ENCODE data around the gene OTOP1.
A peak's percentile ranks its signal among the peaks of the same experiment; 100 is the strongest.
"Not testable (repeated sequence)": the region's sequence is repeated elsewhere in the genome, so short reads cannot be mapped to it uniquely, and the experiment has no call there.

Gene OTOP1

GRCh38 chr4:4226606-4227438 lies at the start of gene OTOP1:
Gene OTOP1, minus strand, starts transcription at chr4:4226929. Its CDS starts 65 bp downstream, at chr4:4226864.
- no peak for DNase-seq

- DNase-seq, result no peak
Measured at GRCh38 chr4:4274226-4274625, 47.5 kb upstream of the OTOP1 start.

- DNase-seq, result no peak
Measured at GRCh38 chr4:4271912-4272311, 45.2 kb upstream of the OTOP1 start.

GRCh38 chr4:4270529-4270928 lies 43.8 kb upstream of the OTOP1 start:
- DNase-seq, result no peak

DNA sequence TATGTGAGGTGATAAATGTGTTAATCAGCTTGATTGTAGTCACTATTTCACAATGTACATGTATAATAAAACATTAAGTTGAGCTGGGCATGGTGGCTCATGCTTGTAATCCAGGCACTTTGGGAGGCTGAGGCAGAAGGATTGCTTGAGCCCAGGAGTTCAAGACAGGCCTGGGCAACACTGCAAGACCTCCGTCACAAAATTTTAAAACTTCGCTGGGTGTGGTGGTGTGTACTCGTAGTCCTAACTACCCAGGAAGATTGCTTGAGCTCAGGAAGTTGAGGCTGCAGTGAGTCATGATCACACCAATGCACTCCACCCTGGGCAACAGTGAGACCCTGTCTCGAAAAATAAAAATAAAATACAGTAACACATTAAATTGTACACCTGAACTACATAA lies 43.1 kb upstream of the OTOP1 start:
- no peak for DNase-seq

GRCh38 chr4:4269331-4269731 lies 42.6 kb upstream of the OTOP1 start:
- no peak for DNase-seq

DNA sequence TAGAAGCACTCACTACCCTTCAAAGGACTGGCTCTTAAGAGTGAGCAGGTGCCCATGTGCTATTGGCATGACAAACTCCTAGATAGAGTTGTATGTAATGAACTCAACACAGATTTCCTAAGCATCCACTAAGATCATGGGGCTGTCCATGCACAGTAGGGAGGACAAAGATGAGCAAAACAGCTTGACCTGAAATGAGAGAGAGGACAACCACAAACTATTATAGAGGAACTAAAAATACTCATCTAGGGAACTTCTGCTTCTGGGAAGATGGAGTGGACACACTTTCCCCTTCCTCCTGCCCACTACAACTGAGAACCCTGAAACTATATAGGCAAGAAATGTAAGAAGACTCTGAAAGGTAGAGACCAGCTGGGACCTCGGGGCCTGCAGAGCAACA lies 42.0 kb upstream of the OTOP1 start:
- no peak for DNase-seq

GRCh38 chr4:4267981-4268380 lies 41.3 kb upstream of the OTOP1 start:
- DNase-seq, result no peak

DNA sequence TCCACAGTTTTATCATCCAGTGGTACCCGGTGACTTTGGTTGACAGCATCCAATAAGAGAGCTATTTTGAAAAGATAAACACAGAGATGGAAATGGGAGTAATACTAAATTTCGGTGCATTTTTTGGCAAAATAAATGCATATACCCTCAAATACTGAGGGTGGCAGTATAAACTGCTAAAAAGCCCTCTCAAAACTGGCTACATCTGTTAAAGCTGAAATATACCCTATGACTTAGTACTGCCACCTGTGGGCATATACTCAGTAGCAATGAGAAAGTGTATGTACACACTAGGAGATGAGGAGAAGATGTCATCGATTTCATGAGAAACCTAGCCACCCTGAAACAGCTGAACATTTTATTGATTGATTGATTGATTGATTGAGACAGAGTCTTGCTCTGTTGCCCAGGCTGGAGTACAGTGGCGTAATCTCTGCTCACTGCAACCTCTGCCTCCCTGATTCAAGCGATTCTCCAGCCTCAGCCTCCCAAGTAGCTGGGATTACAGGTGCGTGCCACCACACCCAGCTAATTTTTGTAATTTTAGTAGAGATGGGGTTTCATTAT lies 33.5 kb upstream of the OTOP1 start:
- no peak for DNase-seq

DNA sequence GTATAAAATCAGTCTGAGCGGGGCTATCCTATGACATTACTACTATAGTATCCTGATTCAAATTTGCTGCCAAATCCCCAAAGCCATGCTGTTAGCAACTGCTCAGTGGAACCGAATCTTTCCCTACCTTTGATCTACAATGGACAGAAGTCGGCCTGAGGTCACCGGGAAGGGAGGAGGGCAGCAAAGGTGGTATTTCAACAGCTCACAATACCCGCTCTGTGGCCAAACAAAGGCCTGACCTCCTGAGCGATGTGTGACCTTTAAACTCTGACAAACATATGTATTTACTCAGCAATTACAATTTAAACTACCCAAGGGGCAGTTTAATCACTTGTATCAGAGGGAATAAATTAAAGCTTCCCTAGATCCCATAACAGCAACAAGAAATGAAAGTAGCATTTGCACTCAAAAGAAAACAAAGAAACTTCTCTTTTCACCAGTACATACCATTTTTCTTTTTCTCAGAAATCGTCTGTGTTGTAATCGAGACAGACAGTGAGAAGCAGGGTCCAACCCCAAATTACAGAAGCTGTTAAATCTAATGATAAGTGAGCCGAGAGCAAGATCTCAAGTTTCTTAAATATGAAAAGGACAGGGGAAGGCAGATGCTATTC lies 32.9 kb upstream of the OTOP1 start:
- no peak for DNase-seq

DNA sequence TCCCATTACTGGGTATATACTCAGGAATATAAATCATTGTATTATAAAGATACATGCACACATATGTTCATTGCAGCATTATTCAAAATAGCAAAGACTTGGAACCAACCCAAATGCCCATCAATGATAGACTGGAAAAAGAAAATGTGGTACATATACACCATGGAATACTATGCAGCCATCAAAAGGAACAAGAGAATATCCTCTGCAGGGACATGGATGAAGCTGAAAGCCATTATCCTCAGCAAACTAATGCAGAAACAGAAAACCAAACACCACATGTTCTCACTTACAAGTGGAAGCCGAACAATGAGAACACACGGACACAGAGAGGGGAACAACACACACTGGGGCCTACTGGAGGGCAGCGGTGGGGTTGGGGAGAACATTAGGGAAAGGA lies 31.0 kb upstream of the OTOP1 start:
- DNase-seq, result not testable (repeated sequence)

DNA sequence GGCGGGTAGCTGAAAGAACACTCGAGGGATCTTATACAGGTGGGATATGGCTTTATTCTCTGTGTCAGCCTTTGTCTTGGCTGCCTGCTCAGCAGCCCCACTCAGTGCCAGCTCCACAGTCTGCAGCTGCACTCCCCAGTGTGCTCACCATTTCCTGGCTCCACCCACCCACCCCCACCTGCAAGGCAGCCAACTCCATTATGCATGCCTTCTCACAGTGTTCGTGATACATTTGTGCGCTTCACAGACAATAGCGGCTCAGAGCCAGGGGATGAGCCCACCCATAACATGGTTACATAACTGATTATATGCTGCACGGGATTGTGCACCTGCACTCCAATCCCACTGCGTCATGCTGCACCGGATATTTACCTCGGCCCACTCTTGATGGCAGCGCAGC lies 30.1 kb upstream of the OTOP1 start:
- no peak for DNase-seq

DNA sequence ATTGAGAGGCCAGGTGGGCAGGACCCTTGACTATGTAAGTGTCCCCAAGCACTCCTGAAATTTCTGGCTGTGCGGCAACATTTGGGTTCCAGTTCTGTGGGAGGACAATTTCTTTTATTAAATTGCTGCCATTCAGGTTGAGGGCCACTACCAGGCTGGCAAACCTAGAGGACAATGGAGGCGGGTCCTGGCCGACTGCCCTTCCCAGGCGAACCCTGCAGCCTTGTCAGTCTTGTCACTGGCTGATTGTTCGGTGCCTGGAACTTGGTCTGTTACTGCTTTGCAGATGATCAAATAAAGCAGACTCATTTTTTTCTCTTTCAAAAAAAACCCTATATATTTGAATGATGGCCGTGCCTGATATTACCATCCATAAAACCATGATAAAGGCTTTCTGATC lies 27.9 kb upstream of the OTOP1 start:
- DNase-seq, result no peak

DNA sequence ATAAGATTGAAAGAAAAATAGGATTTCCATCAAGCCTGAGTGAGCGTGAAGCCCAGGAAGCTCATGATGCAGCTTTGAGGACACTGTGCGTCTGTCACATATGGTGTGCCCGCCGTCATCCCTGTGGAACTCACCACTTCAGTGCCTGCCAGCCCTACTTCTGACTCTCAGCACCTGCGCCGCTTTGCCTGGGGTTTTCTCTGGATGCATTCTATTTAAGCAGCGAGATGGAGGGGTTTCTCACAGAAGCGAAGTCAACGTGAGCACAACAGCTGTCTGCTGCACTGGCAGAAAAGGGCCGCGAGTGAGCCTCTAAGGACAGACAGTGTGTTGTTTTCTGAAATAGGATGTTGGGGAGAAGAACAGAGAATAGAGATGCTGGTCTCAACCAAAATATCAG lies 27.5 kb upstream of the OTOP1 start:
- no peak for DNase-seq

DNA sequence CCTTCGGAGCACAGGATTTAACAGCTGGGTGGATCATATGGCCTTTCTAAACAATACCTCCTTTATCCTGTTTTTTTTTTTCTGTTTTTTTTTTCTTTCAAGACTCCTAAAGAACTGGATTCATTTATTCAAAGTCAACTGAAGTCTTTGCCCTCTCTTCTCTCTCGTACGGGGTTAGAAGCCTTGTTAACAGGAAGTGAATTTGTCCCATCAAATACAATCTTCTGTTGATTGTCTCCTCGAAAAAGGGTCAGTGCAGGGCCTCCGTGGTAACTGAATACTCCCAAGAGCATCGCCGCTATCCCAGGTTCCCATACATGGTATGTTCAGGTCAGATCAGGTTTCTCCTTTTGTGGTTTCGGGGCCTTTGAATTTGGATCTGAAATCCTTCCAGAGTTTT lies 23.1 kb upstream of the OTOP1 start:
- no peak for DNase-seq

DNA sequence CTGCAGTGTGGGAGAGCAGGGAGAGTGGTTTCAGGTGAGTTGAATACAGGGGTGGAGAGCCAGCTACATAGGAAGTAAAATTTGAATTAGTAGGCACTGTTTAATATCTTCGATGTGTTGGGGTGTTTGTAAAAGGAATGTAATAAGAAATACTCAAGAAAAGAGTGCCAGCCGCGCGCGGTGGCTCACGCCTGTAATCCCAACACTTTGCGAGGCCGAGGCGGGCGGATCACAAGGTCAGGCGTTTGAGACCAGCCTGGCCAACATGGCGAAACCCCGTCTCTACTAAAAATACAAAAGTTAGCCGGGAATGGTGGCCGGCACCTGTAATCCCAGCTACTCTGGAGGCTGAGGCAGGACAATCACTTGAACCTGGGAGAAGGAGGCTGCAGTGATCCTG lies 22.6 kb upstream of the OTOP1 start:
- not testable (repeated sequence) for DNase-seq

DNA sequence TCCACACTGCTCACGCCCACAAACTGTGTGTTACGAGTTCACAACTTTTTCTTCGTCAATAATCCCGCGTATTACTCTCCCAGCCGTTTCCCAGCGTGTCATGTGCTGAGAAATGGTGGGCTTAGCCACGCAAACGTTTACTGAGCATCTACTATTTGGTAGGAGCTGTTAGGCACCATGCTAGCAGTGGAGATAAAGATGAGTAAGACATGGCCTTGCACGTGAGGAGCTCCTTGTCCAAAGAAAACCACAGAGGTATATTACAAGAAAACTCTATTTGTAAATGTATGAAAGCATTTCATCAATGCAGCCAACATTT lies 22.1 kb upstream of the OTOP1 start:
- DNase-seq, result no peak

DNA sequence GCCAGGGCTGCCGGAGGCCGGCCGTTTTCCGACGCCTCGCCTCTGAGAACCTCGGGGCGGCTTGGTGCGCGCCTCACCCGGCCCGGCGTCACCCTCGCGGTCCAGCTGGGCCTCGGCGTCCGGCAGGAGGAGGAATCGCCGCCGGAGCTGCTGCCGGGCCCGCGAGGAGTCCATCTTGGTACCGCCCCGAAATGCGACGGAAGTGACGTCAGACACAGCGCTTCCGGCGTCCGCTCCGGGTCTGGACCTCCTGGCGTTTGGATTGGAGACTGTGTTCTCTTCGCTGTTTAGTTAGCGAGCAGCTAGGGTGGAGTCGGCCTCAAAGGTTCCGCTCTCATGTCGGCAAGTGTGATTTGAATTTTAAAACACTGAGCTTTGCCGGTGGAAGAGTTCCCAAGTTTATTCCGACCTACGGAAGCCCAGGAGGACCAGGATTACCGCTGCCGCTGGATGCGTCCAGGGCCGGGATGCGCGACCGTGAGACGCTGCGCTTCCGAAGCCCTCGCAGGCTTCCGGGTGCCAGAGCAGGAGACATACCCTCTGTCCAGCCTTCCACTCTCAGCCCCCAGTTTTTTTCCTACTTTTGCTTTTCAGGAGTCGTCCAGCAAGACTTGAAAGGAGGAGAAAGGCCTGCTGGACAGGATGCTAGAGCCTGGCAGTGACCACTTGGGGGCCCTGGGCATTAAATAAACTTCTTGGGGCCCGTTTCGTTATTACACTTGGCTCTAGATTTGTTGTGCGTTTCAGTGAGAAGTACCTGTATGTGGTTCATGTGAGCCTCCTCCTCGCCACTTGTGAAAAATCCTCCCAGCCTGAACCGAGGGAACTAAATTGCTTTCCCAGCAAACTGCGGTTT lies 21.5 kb upstream of the OTOP1 start, which contains the start of gene TMEM128:
TSS of gene TMEM128 (minus strand) at position 195 of the 856 bp plus-strand sequence. CDS start at position 174, 21 bp downstream.
- DNase-seq, result peak; percentile 84 to 88

- no peak for DNase-seq
Measured at GRCh38 chr4:4247696-4248028, 20.9 kb upstream of the OTOP1 start.

DNA sequence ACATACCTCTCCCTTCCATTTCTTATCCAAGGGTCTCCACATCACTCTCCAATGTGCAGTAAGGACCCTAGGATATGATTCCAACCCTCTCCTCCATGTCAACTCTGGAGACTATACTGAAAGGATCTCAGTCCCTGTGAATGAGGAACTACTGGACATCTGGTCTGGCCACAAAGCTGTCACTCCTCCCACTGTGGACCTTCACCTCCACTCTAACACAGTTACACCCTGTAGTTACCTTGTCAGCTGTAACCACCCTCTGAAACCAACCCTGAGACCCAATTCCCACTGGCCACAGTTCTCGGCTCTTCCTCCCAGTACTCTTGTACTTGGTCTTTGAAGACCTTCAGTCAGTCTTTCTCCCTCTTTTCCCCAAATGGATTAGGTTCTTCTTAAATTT lies 18.4 kb upstream of the OTOP1 start:
- DNase-seq, result no peak

- not testable (repeated sequence) for DNase-seq
Measured at GRCh38 chr4:4239551-4239950, 12.8 kb upstream of the OTOP1 start.

- DNase-seq, result no peak
Measured at GRCh38 chr4:4233610-4234009, 6.9 kb upstream of the OTOP1 start.

DNA sequence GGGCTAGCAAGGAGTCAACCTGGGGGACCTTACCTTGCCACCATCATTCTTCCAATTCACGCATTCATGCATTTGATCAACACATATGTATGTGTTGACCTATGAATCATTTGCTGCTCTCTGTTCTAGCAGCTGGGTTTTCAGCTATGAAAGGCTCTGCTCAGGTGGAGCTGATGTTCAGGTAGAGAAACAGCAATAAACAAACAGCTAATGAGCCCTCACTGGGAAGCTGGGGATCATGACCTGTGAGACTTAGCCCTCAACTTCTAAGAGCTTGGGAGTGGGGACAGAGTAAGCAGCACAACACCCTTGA lies 1.6 kb upstream of the OTOP1 start:
- DNase-seq, result no peak
